BLaER1 treated with 17β-estradiol and CSF1 and Interleukin-3, amounts not matched to agents 10 nM and 100 nM (cell line): ENCODE data around the gene ASB3.
A peak's percentile ranks its signal among the peaks of the same experiment; 100 is the strongest.

Source experiments
- H3K27ac ChIP-seq, 11 experiments: shearing (Covaris generic); formaldehyde crosslinking; 2 replicates each; pipeline ENCODE4 v1.8.1; 2022
- H3K27me3 ChIP-seq, 11 experiments: shearing (Covaris generic); formaldehyde crosslinking; 2 replicates each; pipeline ENCODE4 v1.8.1; 2022
- H3K36me3 ChIP-seq, 11 experiments: shearing (Covaris generic); formaldehyde crosslinking; 2 replicates each; pipeline ENCODE4 v1.8.1; 2022
- H3K4me1 ChIP-seq, 10 experiments: shearing (Covaris generic); formaldehyde crosslinking; 2 replicates each; pipeline ENCODE4 v1.8.1; 2022
- H3K4me2 ChIP-seq, 11 experiments: shearing (Covaris generic); formaldehyde crosslinking; 2 replicates each; pipeline ENCODE4 v1.8.1; 2022
- H3K4me3 ChIP-seq, 10 experiments: shearing (Covaris generic); formaldehyde crosslinking; 2 replicates each; pipeline ENCODE4 v1.8.1; 2022
- H3K9ac ChIP-seq, 11 experiments: shearing (Covaris generic); formaldehyde crosslinking; 2 replicates each; pipeline ENCODE4 v1.8.1; 2022
- H3K9me3 ChIP-seq, 11 experiments: shearing (Covaris generic); formaldehyde crosslinking; replicated peaks in 1 of 11; 2 replicates each; pipeline ENCODE4 v1.8.1; 2022
- H4K20me1 ChIP-seq, 11 experiments: shearing (Covaris generic); formaldehyde crosslinking; 2 replicates each; pipeline ENCODE4 v1.8.1; 2022
- Cebpa-rat ChIP-seq, 11 experiments: shearing (Covaris generic); IDR thresholded peaks; 2 replicates each; pipeline ENCODE4 v1.8.1; 2022

The ASB3 gene

DNA sequence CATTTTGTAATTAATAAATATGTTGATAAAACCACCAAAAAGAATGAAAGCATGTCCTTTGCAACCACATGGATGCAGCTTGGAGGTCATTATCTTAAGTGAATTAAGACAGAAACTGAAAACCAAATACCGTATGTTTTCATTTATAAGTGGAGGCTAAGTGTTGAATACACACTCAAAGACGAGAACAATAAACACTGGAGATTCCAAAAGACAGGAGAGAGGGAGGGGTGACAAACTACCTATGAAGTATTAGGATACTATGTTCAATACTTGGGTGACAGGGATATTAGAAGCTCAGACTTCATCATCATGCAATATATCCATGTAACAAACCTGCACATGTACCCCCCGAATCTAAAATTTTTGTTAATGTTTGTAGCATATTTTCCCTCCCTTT lies 7.1 kb upstream of the ASB3 start:
- peaks cover 43 to 56% (median 50%) of the 10 kb centered on the region in 11 experiments for H3K36me3 ChIP-seq
- no peak overlapping the region for H3K4me3 ChIP-seq
- no peak overlapping the region for H3K27ac ChIP-seq
- no peak overlapping the region for H3K9ac ChIP-seq
- no peaks in the 10 kb centered on the region for H3K27me3 ChIP-seq
- H4K20me1 ChIP-seq = peaks cover 0 to 26% (median 8%) of the 10 kb centered on the region in 11 experiments; a peak in 9 of 22 replicates
- H3K4me2 ChIP-seq = no peak overlapping the region
- TF ChIP-seq Cebpa-rat (IDR thresholded peaks at IDR 0.05) = no peak
- no peaks in the 10 kb centered on the region for H3K9me3 ChIP-seq
- H3K4me1 ChIP-seq = peaks cover 0 to 16% (median 3%) of the 10 kb centered on the region in 10 experiments; a peak in 13 of 20 replicates

- Histone ChIP-seq H3K9ac (no peak overlapping the region), H3K4me2 (no peak overlapping the region), H3K27me3 (no peaks in the 10 kb centered on the region), H3K4me3 (no peak overlapping the region), H3K36me3 (peaks cover 38 to 51% (median 45%) of the 10 kb centered on the region in 11 experiments), H3K27ac (no peak overlapping the region), H3K4me1 (peaks cover 3 to 21% (median 9%) of the 10 kb centered on the region in 10 experiments), H4K20me1 (peaks cover 0 to 29% (median 11%) of the 10 kb centered on the region in 11 experiments; a peak in 9 of 22 replicates), H3K9me3 (no peaks in the 10 kb centered on the region)
- no peak for TF ChIP-seq Cebpa-rat (IDR thresholded peaks at IDR 0.05)
These were observed 6.5 kb upstream of the ASB3 start for GRCh38 chr2:53793261-53793660.

DNA sequence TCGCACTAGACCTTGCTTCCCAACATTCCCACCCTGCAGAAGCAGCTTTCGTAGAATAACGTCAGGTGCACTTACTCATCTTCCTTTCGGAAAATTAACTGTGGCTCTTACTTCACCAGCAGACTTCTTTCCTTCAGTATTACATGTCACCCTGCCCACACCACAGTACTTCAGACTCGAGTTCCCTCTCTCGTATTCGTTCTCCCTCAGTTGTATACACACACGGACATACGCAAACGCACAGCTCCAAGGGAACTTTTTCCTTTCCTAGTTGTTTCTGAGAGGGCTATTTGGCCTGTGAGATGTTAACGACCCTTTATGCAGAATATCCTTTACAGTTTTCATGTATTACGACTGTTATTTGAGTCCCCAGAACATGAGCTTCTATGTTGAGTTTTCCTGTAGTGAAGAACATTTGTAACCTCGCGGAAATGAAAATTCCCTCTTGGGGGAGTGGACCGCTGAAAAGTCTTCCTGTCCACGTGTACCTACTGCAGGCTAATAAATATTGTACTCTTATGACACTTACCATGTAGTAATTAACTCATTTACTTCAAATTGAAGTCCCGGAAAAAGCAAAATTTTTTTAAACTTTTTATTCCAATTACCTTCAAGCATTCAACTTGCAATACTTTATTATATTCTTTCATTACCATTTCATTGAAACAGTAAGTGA lies 999 bp upstream of the ASB3 start:
- no peaks in the 10 kb centered on the region for H3K9me3 ChIP-seq
- H3K4me2 ChIP-seq = peak overlapping the region; percentile 78 to 98 (median 91)
- peaks cover 23 to 46% (median 34%) of the 10 kb centered on the region in 10 experiments for H3K4me1 ChIP-seq
- H3K27me3 ChIP-seq = no peaks in the 10 kb centered on the region
- peaks cover 0 to 46% (median 11%) of the 10 kb centered on the region in 11 experiments; a peak in 10 of 22 replicates for H4K20me1 ChIP-seq
- H3K36me3 ChIP-seq = peaks cover 0 to 10% (median 5%) of the 10 kb centered on the region in 11 experiments; a peak in 15 of 22 replicates
- no peak for TF ChIP-seq Cebpa-rat (IDR thresholded peaks at IDR 0.05)
- H3K4me3 ChIP-seq = peak overlapping the region; percentile 84 to 99 (median 89)
- peak overlapping the region; percentile 83 to 99 (median 91) for H3K9ac ChIP-seq
- H3K27ac ChIP-seq = peak overlapping the region; percentile 64 to 97 (median 90); a peak in 21 of 22 replicates

DNA sequence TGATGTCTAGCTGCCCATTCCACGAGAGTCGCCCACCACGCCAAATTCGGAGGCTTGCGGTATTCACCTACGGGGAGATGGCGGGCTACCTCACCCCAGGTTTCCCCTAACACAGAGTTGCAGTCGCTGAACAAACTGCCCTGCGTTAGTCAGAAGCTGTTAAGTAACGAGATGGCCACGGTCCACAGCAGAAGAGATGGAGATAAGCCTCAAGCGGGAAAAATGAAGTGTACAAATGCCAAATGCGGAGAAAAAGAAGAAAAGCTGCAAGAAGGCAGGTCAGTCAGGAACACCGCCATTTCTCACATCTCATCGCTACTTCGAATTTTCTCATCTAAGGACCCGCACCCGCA lies 425 bp downstream of the ASB3 start:
- Histone ChIP-seq H3K4me1 (peaks cover 23 to 49% (median 36%) of the 10 kb centered on the region in 10 experiments), H3K4me2 (peak overlapping the region; percentile 84 to 96 (median 90)), H3K27ac (peak overlapping the region; percentile 64 to 97 (median 90)), H3K27me3 (no peaks in the 10 kb centered on the region), H3K9me3 (no peaks in the 10 kb centered on the region), H3K4me3 (peak overlapping the region; percentile 84 to 99 (median 89)), H3K36me3 (peaks cover 8 to 25% (median 19%) of the 10 kb centered on the region in 11 experiments; a peak in 21 of 22 replicates), H3K9ac (peak overlapping the region; percentile 83 to 99 (median 91)), H4K20me1 (peaks cover 0 to 46% (median 6%) of the 10 kb centered on the region in 11 experiments; a peak in 8 of 22 replicates)
- no peak for TF ChIP-seq Cebpa-rat (IDR thresholded peaks at IDR 0.05)

- Histone ChIP-seq H4K20me1 (peaks cover 0 to 46% (median 6%) of the 10 kb centered on the region in 11 experiments; a peak in 8 of 22 replicates), H3K36me3 (peaks cover 12 to 34% (median 28%) of the 10 kb centered on the region in 11 experiments; a peak in 21 of 22 replicates), H3K27me3 (no peaks in the 10 kb centered on the region), H3K4me1 (peaks cover 23 to 43% (median 36%) of the 10 kb centered on the region in 10 experiments), H3K9me3 (no peaks in the 10 kb centered on the region), H3K27ac (peak overlapping the region; percentile 64 to 97 (median 90); a peak in 21 of 22 replicates), H3K9ac (peak overlapping the region; percentile 83 to 99 (median 91)), H3K4me3 (peak overlapping the region; percentile 84 to 99 (median 89)), H3K4me2 (peak overlapping the region; percentile 84 to 96 (median 90))
- no peak for TF ChIP-seq Cebpa-rat (IDR thresholded peaks at IDR 0.05)
These were observed 1.4 kb downstream of the ASB3 start for GRCh38 chr2:53785366-53785765.

GRCh38 chr2:53784436-53784835 lies 2.3 kb downstream of the ASB3 start:
- no peak for TF ChIP-seq Cebpa-rat (IDR thresholded peaks at IDR 0.05)
- Histone ChIP-seq H4K20me1 (peaks cover 0 to 46% (median 6%) of the 10 kb centered on the region in 11 experiments; a peak in 9 of 22 replicates), H3K36me3 (peaks cover 12 to 44% (median 38%) of the 10 kb centered on the region in 11 experiments; a peak in 21 of 22 replicates), H3K9me3 (no peaks in the 10 kb centered on the region; a peak in 1 of 22 replicates), H3K9ac (peak overlapping the region in 9 of 11 experiments; percentile 9 to 99 (median 85); a peak in 10 of 22 replicates), H3K4me3 (no peak overlapping the region), H3K27ac (no peak overlapping the region; a peak in 1 of 22 replicates), H3K4me1 (peaks cover 23 to 45% (median 36%) of the 10 kb centered on the region in 10 experiments), H3K4me2 (peak overlapping the region; percentile 84 to 96 (median 90)), H3K27me3 (no peaks in the 10 kb centered on the region)

- no peak; a peak in 1 of 22 replicates for TF ChIP-seq Cebpa-rat (IDR thresholded peaks at IDR 0.05)
- no peak overlapping the region for H3K4me3 ChIP-seq
These were observed 4.1 kb downstream of the ASB3 start for GRCh38 chr2:53782676-53783075.

DNA sequence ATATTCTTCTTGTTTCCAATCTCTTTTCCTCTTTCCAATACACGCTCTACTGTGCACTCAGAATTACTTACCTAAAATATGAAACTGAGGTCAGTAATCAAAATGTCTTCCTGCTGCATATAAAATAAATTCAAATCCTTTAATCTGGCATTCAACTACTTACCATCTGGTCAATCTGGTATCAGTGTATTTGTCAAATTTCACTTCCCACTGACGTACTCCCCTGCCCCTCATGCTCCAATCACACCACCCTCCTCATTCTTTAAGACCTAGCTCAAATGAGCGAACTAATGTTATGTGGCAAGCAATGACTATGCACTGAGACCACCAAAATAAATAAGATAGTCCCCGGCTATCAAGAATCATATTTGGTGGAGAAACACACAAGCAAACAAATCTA lies 6.7 kb downstream of the ASB3 start:
- TF ChIP-seq Cebpa-rat (IDR thresholded peaks at IDR 0.05) = no peak
- Histone ChIP-seq H3K4me1 (peaks cover 10 to 47% (median 16%) of the 10 kb centered on the region in 10 experiments), H3K4me3 (no peak overlapping the region), H3K27me3 (no peaks in the 10 kb centered on the region), H3K4me2 (no peak overlapping the region), H3K9me3 (no peaks in the 10 kb centered on the region; a peak in 1 of 22 replicates), H4K20me1 (peaks cover 0 to 30% (median 6%) of the 10 kb centered on the region in 11 experiments; a peak in 12 of 22 replicates), H3K27ac (no peak overlapping the region), H3K36me3 (peaks cover 12 to 82% (median 66%) of the 10 kb centered on the region in 11 experiments; a peak in 21 of 22 replicates), H3K9ac (no peak overlapping the region)

More at GRCh38 chr2:53782676-53783075, 4.1 kb downstream of the ASB3 start:
- H3K27me3 ChIP-seq = no peaks in the 10 kb centered on the region
- H3K4me2 ChIP-seq = no peak overlapping the region
- no peak overlapping the region for H3K9ac ChIP-seq
- no peaks in the 10 kb centered on the region; a peak in 1 of 22 replicates for H3K9me3 ChIP-seq
- H3K4me1 ChIP-seq = peaks cover 17 to 43% (median 24%) of the 10 kb centered on the region in 10 experiments
- peaks cover 0 to 34% (median 6%) of the 10 kb centered on the region in 11 experiments; a peak in 8 of 22 replicates for H4K20me1 ChIP-seq
- H3K36me3 ChIP-seq = peaks cover 12 to 57% (median 51%) of the 10 kb centered on the region in 11 experiments; a peak in 21 of 22 replicates
- H3K27ac ChIP-seq = no peak overlapping the region
